Endothelial cell of umbilical vein (primary cell): Measurements from ENCODE around the gene PRPF19. TPM values are rescaled to one million over a fixed set of nuclear protein-coding genes. Genes with fewer than 3 reads are reported as not detected.

Experiments used
- BruUV-seq: library from RNA; stranded (reverse); fragments of 400-500 nt; replicated peaks from 2 replicates; lab custom pipeline; 2021; lab: Mats Ljungman, UMichigan
- CTCF ChIA-PET: fragments of 300-600, 350-600 bp; sonication (Branson Sonifier 250); formaldehyde crosslinking; loops from one replicate; lab custom pipeline; 2021; ENCODE audit warnings: antibody characterized with exemption, inconsistent platforms; lab: Charles Lee
- POLR2A ChIA-PET: fragments of 300-600, 350-600 bp; sonication (Branson Sonifier 250); formaldehyde crosslinking; loops from one replicate; lab custom pipeline; 2021; ENCODE audit warnings: antibody characterized with exemption, inconsistent platforms; lab: Charles Lee
- DNase-seq: peaks from one replicate; pipeline ENCODE4 v3.0.0-alpha.2; 2011; ENCODE audit warnings: low read depth, low spot score
- FAIRE-seq: peaks from 2 replicates; lab custom pipeline; 2011; peaks lifted over from hg19 to GRCh38; lab: Jason Lieb, UNC
- H2AFZ ChIP-seq: 2 replicates; pipeline ENCODE4 v1.6.0; 2012; ENCODE audit warnings: low read depth, low read length, control low read depth, inconsistent platforms
- H3K27ac ChIP-seq: 2 replicates; pipeline ENCODE4 v1.5.1; 2011; ENCODE audit warnings: low read depth, mild to moderate bottlenecking, control low read depth, low read length, moderate library complexity; ENCODE audit not compliant: insufficient read depth
- H3K27me3 ChIP-seq, 2 experiments: 2 replicates each; pipeline versions ENCODE4 v1.6.0 to v1.6.1; 2011; ENCODE audit warnings: low read length in 2 of 2, mixed read lengths in 1 of 2; ENCODE audit not compliant: control insufficient read depth in 2 of 2, insufficient read depth in 2 of 2
- H3K36me3 ChIP-seq, 2 experiments: 2 replicates in 1 of 2; 3 replicates in 1 of 2; pipeline ENCODE4 v1.5.1; 2011; ENCODE audit warnings: low read length in 2 of 2, mild to moderate bottlenecking in 1 of 2, moderate library complexity in 1 of 2; ENCODE audit not compliant: control insufficient read depth in 2 of 2, insufficient read depth in 2 of 2; ENCODE audit errors: extremely low read depth in 1 of 2
- H3K4me1 ChIP-seq: 3 replicates; pipeline ENCODE4 v1.5.1; 2011; ENCODE audit warnings: mild to moderate bottlenecking, low read length; ENCODE audit not compliant: control insufficient read depth, insufficient read depth; ENCODE audit errors: extremely low read depth
- H3K4me2 ChIP-seq: 2 replicates; pipeline ENCODE4 v1.6.1; 2011; ENCODE audit warnings: low read length, control low read depth, mixed read lengths; ENCODE audit not compliant: insufficient read depth
- H3K4me3 ChIP-seq, 3 experiments: fragments of 200-600 bp in 1 of 3; sonication (generic), shearing (Covaris generic) in 1 of 3; replicated peaks in 1 of 3; 2 replicates each; pipeline ENCODE4 v1.5.1; 2011 to 2016; ENCODE audit warnings: control low read depth in 3 of 3, low read length in 3 of 3, mild to moderate bottlenecking in 2 of 3, inconsistent platforms in 1 of 3, low read depth in 1 of 3, moderate library complexity in 1 of 3; ENCODE audit not compliant: insufficient read depth in 1 of 3
- H3K79me2 ChIP-seq: 2 replicates; pipeline ENCODE4 v1.6.0; 2012; ENCODE audit warnings: low read length, inconsistent platforms; ENCODE audit not compliant: control insufficient read depth, insufficient read depth
- H3K9ac ChIP-seq: replicated peaks from 2 replicates; pipeline ENCODE3; 2011; ENCODE audit warnings: low read length, control low read depth; ENCODE audit not compliant: insufficient read depth; ENCODE audit errors: extremely low read depth
- H3K9me1 ChIP-seq: replicated peaks from 3 replicates; pipeline ENCODE4 v1.6.0; 2011; ENCODE audit warnings: mild to moderate bottlenecking, low read length; ENCODE audit not compliant: control insufficient read depth, insufficient read depth; ENCODE audit errors: extremely low read depth
- H3K9me3 ChIP-seq: replicated peaks from 2 replicates; pipeline ENCODE4 v1.5.1; 2012; ENCODE audit warnings: low read length, inconsistent platforms; ENCODE audit not compliant: control insufficient read depth, insufficient read depth
- H4K20me1 ChIP-seq: replicated peaks from 2 replicates; pipeline ENCODE3; 2011; ENCODE audit warnings: mild to moderate bottlenecking, low read length; ENCODE audit not compliant: control insufficient read depth, insufficient read depth; ENCODE audit errors: extremely low read depth
- EZH2 ChIP-seq: IDR thresholded peaks from 2 replicates; pipeline ENCODE4 v1.6.1; 2012; ENCODE audit warnings: borderline replicate concordance, low read depth, mild to moderate bottlenecking, moderate library complexity, low read length, inconsistent platforms; ENCODE audit not compliant: severe bottlenecking
- FOS ChIP-seq: IDR thresholded peaks from 2 replicates; pipeline ENCODE4 v1.6.1; 2011; ENCODE audit warnings: mild to moderate bottlenecking, low read length, moderate library complexity, borderline replicate concordance; ENCODE audit not compliant: insufficient read depth
- GATA2 ChIP-seq: IDR thresholded peaks from 2 replicates; pipeline ENCODE4 v1.7.0; 2011; ENCODE audit warnings: low read depth, mild to moderate bottlenecking, moderate library complexity, mixed read lengths, low read length; ENCODE audit not compliant: insufficient read length, insufficient read depth
- JUN ChIP-seq: IDR thresholded peaks from 2 replicates; pipeline ENCODE4 v1.6.1; 2011; ENCODE audit warnings: borderline replicate concordance, low read depth; ENCODE audit not compliant: insufficient read length, insufficient read depth
- MAX ChIP-seq: IDR thresholded peaks from 2 replicates; pipeline ENCODE4 v1.6.1; 2011; ENCODE audit not compliant: insufficient read depth, insufficient read length
- MYC ChIP-seq: IDR thresholded peaks from one replicate; pipeline ENCODE4 v1.6.1; 2011; ENCODE audit warnings: mild to moderate bottlenecking, low read depth, low read length
- POLR2A ChIP-seq: IDR thresholded peaks from 2 replicates; pipeline ENCODE4 v1.6.1; 2012; ENCODE audit warnings: low read depth, mild to moderate bottlenecking, control low read depth, low read length
- POLR2AphosphoS5 ChIP-seq: IDR thresholded peaks from 2 replicates; pipeline ENCODE4 v1.6.1; 2012; ENCODE audit warnings: low read depth, mild to moderate bottlenecking, control low read depth, low read length, moderate library complexity; ENCODE audit not compliant: insufficient read depth
- dilution Hi-C: fragments of 300-500 bp; cut with MboI; formaldehyde crosslinking; loops from one replicate; pipeline ENCODE4 v1.15.0; 2019; ENCODE audit warnings: low sequenced_read_pairs; ENCODE audit not compliant: extremely low pct_ligation_motif_present
- intact Hi-C: fragments of 100-400 bp; cut with micrococcal nuclease; formaldehyde crosslinking; loops from one replicate; pipeline ENCODE4 v1.10.0; 2022
- polyA plus RNA-seq, 4 experiments: library from polyadenylated mRNA; depleted of rRNA in 3 of 4; stranded (reverse) in 3 of 4; unstranded in 1 of 4; fragments of >200 nt; gene quantifications; 2 replicates each; pipeline versions ENCODE4 v1.2.1 to v1.2.3, GENCODE V29; 2011 to 2012; ENCODE audit warnings: missing spikeins in 1 of 4
- total RNA-seq: library from RNA; stranded (reverse); gene quantifications from 2 replicates; pipeline ENCODE4 v1.2.3, GENCODE V29; 2021
- TF ChIP-seq, protein P1 (sequence below), 2 donors: IDR thresholded peaks; 1 replicate in 1 of 2; 2 replicates in 1 of 2; pipeline ENCODE4 v1.5.1; 2011; ENCODE audit warnings: low read length in 2 of 2, mild to moderate bottlenecking in 2 of 2, moderate library complexity in 2 of 2, control low read depth in 1 of 2, inconsistent platforms in 1 of 2, low read depth in 1 of 2; ENCODE audit not compliant: insufficient read depth in 1 of 2; ENCODE audit errors: extremely low read depth in 1 of 2

PRPF19 gene
- total and polyA plus RNA-seq, 2 donors (not counting 3 experiments of a cell fraction or from before 2014, with no cell fraction given): 97.1 to 126 TPM

- peaks cover 9% of the 10 kb centered on the region for H3K79me2 ChIP-seq
- intact Hi-C loops: loop anchor here (1.0 kb wide), 1 partner anchor 8 kb away; no protein-coding TSS in a partner anchor
- H3K27me3 ChIP-seq: no peaks in the 10 kb centered on the region
- H2AFZ ChIP-seq: no peak overlapping the region
- H3K9ac ChIP-seq: no peak overlapping the region
- ChIA-PET POLR2A (interaction anchor here (0.9 kb wide), 1 partner anchor 10 kb away, joined by 5 read pairs; the partner anchor contains the start of gene TMEM109), CTCF (interaction anchor here (0.9 to 1.1 kb wide), 5 partner anchors 8 to 93 kb away, joined by 4 to 7 read pairs (median 4); partner anchors contain the start of gene TMEM109)
- no peaks in the 10 kb centered on the region for H3K9me3 ChIP-seq
- H3K4me2 ChIP-seq: no peak overlapping the region
- dilution Hi-C loops: no loop called here
- no TSS peak for BruUV-seq
- H3K4me3 ChIP-seq: no peak overlapping the region
- no peaks in the 10 kb centered on the region for H4K20me1 ChIP-seq
- FAIRE-seq (no peak), DNase-seq (no peak)
- TF ChIP-seq MYC: no peak
- no peak overlapping the region for H3K27ac ChIP-seq
- peaks cover 3 to 27% of the 10 kb centered on the region in 2 experiments for H3K36me3 ChIP-seq
- peaks cover 23% of the 10 kb centered on the region for H3K4me1 ChIP-seq
- no peaks in the 10 kb centered on the region for H3K9me1 ChIP-seq
These were observed 17.4 kb upstream of the PRPF19 start for GRCh38 chr11:60923800-60924109.

GRCh38 chr11:60923326-60923725 lies 16.9 kb upstream of the PRPF19 start:
- H4K20me1 ChIP-seq: no peaks in the 10 kb centered on the region
- no peak for TF ChIP-seq MAX
- no peak for TF ChIP-seq MYC
- no peak for TF ChIP-seq JUN
- no peak for TF ChIP-seq POLR2A
- no peak for TF ChIP-seq FOS
- TF ChIP-seq, protein P1, sequence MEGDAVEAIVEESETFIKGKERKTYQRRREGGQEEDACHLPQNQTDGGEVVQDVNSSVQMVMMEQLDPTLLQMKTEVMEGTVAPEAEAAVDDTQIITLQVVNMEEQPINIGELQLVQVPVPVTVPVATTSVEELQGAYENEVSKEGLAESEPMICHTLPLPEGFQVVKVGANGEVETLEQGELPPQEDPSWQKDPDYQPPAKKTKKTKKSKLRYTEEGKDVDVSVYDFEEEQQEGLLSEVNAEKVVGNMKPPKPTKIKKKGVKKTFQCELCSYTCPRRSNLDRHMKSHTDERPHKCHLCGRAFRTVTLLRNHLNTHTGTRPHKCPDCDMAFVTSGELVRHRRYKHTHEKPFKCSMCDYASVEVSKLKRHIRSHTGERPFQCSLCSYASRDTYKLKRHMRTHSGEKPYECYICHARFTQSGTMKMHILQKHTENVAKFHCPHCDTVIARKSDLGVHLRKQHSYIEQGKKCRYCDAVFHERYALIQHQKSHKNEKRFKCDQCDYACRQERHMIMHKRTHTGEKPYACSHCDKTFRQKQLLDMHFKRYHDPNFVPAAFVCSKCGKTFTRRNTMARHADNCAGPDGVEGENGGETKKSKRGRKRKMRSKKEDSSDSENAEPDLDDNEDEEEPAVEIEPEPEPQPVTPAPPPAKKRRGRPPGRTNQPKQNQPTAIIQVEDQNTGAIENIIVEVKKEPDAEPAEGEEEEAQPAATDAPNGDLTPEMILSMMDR (IDR thresholded peaks at IDR 0.05; ENCODE audit: extremely low read depth in 1 of 2, insufficient read depth in 1 of 2, low read depth in 1 of 2, low read length in 2 of 2): no peak
- no peak for TF ChIP-seq GATA2
- TF ChIP-seq EZH2: no peak
- TF ChIP-seq POLR2AphosphoS5: no peak
- H3K9me1 ChIP-seq: no peaks in the 10 kb centered on the region
- no peaks in the 10 kb centered on the region for H3K9me3 ChIP-seq
- no peak overlapping the region for H3K4me2 ChIP-seq
- no peaks in the 10 kb centered on the region for H3K27me3 ChIP-seq
- H3K79me2 ChIP-seq: peaks cover 13% of the 10 kb centered on the region
- dilution Hi-C loops (no loop called here), intact Hi-C loops (no loop called here)
- DNase-seq (no peak), FAIRE-seq (no peak)
- H2AFZ ChIP-seq: no peak overlapping the region
- no TSS peak for BruUV-seq
- CTCF ChIA-PET: interaction anchor here (0.9 to 1.1 kb wide), 4 partner anchors 8 to 93 kb away, joined by 4 to 7 read pairs (median 5); no protein-coding TSS in a partner anchor
- no peak overlapping the region for H3K9ac ChIP-seq
- peaks cover 3 to 23% of the 10 kb centered on the region in 2 experiments for H3K36me3 ChIP-seq
- POLR2A ChIA-PET: interaction anchor here (0.9 kb wide), 1 partner anchor 9 kb away, joined by 5 read pairs; the partner anchor contains the start of gene TMEM109
- H3K27ac ChIP-seq: no peak overlapping the region
- peaks cover 27% of the 10 kb centered on the region for H3K4me1 ChIP-seq
- no peak overlapping the region for H3K4me3 ChIP-seq
